Measurements from ENCODE around the gene TTC1. TPM values are rescaled to one million over a fixed set of nuclear protein-coding genes. Genes with fewer than 3 reads are reported as not detected.
A peak's percentile ranks its signal among the peaks of the same experiment; 100 is the strongest.

Gene TTC1
- total RNA-seq, 1 donor from 2014 or later, result 18.2 TPM

GRCh38 chr5:160082614-160083500 lies 73.9 kb downstream of the TTC1 start:
- DNase-seq (ENCODE audit: low spot score), result no peak
- no peak for ATAC-seq

- ATAC-seq, result no peak
- no peak for DNase-seq (ENCODE audit: low spot score)
Observed at GRCh38 chr5:160083501-160083900, 74.6 kb downstream of the TTC1 start.

DNA sequence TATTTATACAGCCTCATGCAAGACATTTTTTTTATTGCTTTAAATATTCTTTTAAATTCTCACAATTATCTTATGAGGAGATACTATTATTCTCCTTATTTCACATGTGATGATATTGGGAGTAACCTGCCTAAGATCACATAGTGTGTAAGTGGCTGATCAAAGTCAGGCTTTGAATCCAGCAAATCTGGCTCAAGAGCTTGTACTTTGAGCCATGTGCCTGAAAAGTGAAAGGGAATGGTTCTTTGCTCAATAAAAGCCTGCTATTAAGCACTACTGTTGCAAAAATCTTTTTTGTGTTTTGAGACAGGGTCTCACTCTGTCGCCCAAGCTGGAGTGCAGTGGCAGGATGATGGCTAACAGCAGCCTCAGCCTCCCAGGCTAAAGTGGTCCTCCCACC lies 75.2 kb downstream of the TTC1 start:
- ATAC-seq (peak; percentile 62), DNase-seq (ENCODE audit: low spot score) (no peak)

DNA sequence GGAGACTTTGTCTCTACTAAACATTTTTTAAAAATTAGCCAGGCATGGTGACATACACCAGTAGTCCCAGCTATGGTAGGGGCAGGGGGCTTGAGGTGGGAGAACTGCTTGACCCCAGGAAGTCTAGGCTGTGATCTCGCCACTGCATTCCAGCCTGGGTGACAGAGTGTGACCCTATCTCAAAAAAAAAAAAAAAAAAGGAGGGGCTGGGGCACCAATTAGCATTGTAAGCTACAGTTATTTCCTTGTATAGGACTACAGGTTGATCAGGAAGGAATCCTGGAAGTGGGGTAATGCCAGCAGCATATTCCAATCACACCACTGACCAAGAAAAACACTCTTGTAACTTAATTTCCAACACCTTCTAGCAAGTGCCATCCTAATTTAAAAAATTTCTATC lies 78.3 kb downstream of the TTC1 start:
- ATAC-seq, result no peak

DNA sequence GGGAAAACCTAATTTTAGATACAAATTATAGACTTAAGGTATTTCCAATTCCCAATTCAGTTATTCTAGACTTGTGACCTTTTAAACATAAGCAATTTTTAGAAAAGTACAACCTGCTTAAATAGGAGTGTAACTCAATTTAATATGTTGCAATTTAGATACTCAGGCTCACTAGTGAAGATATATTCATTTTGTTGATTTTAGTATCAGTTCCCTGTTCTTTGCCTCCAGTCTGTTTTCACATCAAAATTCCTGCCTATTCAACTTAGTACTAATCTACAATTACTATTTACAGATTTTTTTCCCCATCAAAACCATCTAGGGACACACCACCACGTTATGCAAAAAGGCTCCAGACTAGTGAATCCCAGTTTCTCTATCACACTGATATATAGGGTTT lies 79.9 kb downstream of the TTC1 start:
- DNase-seq (ENCODE audit: low spot score), result no peak
- ATAC-seq, result no peak

More for the DNA sequence above, 78.3 kb downstream of the TTC1 start:
- no peak for DNase-seq (ENCODE audit: low spot score)

- no peak for ATAC-seq
- DNase-seq (ENCODE audit: low spot score), result no peak
Observed at GRCh38 chr5:160089531-160089930, 80.6 kb downstream of the TTC1 start.

GRCh38 chr5:160090059-160090458 lies 81.1 kb downstream of the TTC1 start:
- ATAC-seq (no peak), DNase-seq (ENCODE audit: low spot score) (no peak)

GRCh38 chr5:160092514-160092913 lies 83.6 kb downstream of the TTC1 start:
- ATAC-seq, result no peak

GRCh38 chr5:160092960-160093707 lies 84.2 kb downstream of the TTC1 start:
- ATAC-seq (no peak), DNase-seq (ENCODE audit: low spot score) (no peak)

More at GRCh38 chr5:160092514-160092913, 83.6 kb downstream of the TTC1 start:
- no peak for DNase-seq (ENCODE audit: low spot score)

GRCh38 chr5:160096178-160096577 lies 87.2 kb downstream of the TTC1 start:
- ATAC-seq (no peak), DNase-seq (ENCODE audit: low spot score) (no peak)

DNA sequence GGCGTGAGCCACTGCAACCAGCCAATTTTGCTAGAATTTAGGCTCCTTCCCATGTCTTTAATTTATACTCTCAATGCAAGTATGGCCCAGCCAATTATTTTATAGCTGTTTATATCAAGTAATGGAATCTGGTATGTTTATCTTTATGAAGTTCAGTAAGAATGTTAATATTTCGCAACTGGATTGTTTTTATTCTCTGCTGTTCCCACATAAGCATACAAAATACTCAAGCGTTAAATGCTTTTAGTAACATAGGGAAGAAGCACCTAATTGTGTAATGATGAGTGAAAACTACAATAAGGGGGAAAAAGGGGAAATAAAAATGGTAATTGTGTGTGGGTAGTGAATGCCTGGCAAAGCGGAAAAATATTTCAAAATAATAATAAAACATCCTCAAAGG lies 89.1 kb downstream of the TTC1 start:
- DNase-seq (ENCODE audit: low spot score), result no peak
- ATAC-seq, result no peak

- DNase-seq (ENCODE audit: low spot score) (no peak), ATAC-seq (no peak)
Observed at GRCh38 chr5:160105686-160106360, 96.9 kb downstream of the TTC1 start.

GRCh38 chr5:160108124-160108523 lies 99.2 kb downstream of the TTC1 start:
- ATAC-seq (no peak), DNase-seq (ENCODE audit: low spot score) (no peak)

Other genes with a start within 250 kb of the TTC1 start
- 12.0 TPM for gene ADRA1B, start 92.7 kb upstream of the TTC1 start, total RNA-seq
- gene PWWP2A, start 110.3 kb downstream of the TTC1 start, total RNA-seq, result 10.1 TPM
- gene FABP6, start 220.4 kb downstream of the TTC1 start, total RNA-seq, result not detected